H1 (cell line): ENCODE data around the gene CDK9. TPM values are rescaled to one million over a fixed set of nuclear protein-coding genes. Genes with fewer than 3 reads are reported as not detected.

Experiments
- CTCF ChIA-PET: fragments of 300-600 bp; sonication (Branson Sonifier 250); formaldehyde crosslinking; loops from one replicate; lab custom pipeline; 2021; ENCODE audit not compliant: partially characterized antibody; lab: Charles Lee
- POLR2A ChIA-PET: fragments of 300-600 bp; sonication (Branson Sonifier 250); formaldehyde crosslinking; loops from one replicate; lab custom pipeline; 2021; ENCODE audit warnings: inconsistent platforms; ENCODE audit not compliant: partially characterized antibody; lab: Charles Lee
- DNase-seq, 2 experiments: peaks; one replicate each; pipeline versions ENCODE4 v3.0.0 to v3.0.0-alpha.2; 2010 to 2022; ENCODE audit warnings: low spot score in 2 of 2, low read depth in 1 of 2, mixed read lengths in 1 of 2
- FAIRE-seq: peaks from 2 replicates; lab custom pipeline; 2011; peaks lifted over from hg19 to GRCh38; lab: Jason Lieb, UNC
- H2AFZ ChIP-seq: 2 replicates; pipeline ENCODE4 v1.8.1; 2012; ENCODE audit warnings: low read length, inconsistent platforms
- H2AK5ac ChIP-seq: 2 replicates; pipeline ENCODE4 v1.6.1; 2013; ENCODE audit warnings: low read depth, low read length
- H2BK120ac ChIP-seq: replicated peaks from 2 replicates; pipeline ENCODE3; 2013; ENCODE audit warnings: low read depth, low read length, inconsistent platforms
- H2BK12ac ChIP-seq: 2 replicates; pipeline ENCODE4 v1.6.1; 2013; ENCODE audit warnings: low read depth, low read length
- H2BK15ac ChIP-seq: 2 replicates; pipeline ENCODE4 v1.6.1; 2013; ENCODE audit warnings: low read length
- H2BK20ac ChIP-seq: 2 replicates; pipeline ENCODE4 v1.6.1; 2013; ENCODE audit warnings: low read length
- H2BK5ac ChIP-seq: 2 replicates; pipeline ENCODE4 v1.6.1; 2013; ENCODE audit warnings: low read depth, low read length
- H3K14ac ChIP-seq: 2 replicates; pipeline ENCODE4 v1.6.1; 2013; ENCODE audit warnings: inconsistent platforms; ENCODE audit not compliant: insufficient read length
- H3K18ac ChIP-seq: 2 replicates; pipeline ENCODE4 v1.6.1; 2013; ENCODE audit warnings: low read length; ENCODE audit errors: extremely low read depth
- H3K23ac ChIP-seq: 2 replicates; pipeline ENCODE4 v1.6.1; 2013; ENCODE audit warnings: inconsistent platforms; ENCODE audit not compliant: insufficient read length
- H3K23me2 ChIP-seq: 2 replicates; pipeline ENCODE4 v1.6.1; 2013; ENCODE audit warnings: low read depth, low read length
- H3K27ac ChIP-seq: 2 replicates; pipeline ENCODE4 v1.6.1; 2011; ENCODE audit warnings: low read depth, low read length, inconsistent platforms
- H3K27me3 ChIP-seq, 4 experiments: replicated peaks in 1 of 4; 1 replicate in 1 of 4; 2 replicates in 3 of 4; pipeline versions ENCODE4 v1.6.1 to v1.8.1; 2011 to 2013; ENCODE audit warnings: low read length in 3 of 4, mild to moderate bottlenecking in 3 of 4, inconsistent platforms in 2 of 4, mixed read lengths in 2 of 4, moderate library complexity in 1 of 4; ENCODE audit not compliant: control insufficient read depth in 3 of 4, insufficient read depth in 3 of 4; ENCODE audit errors: extremely low read depth in 1 of 4
- H3K36me3 ChIP-seq, 4 experiments: 2 replicates each; pipeline versions ENCODE4 v1.6.1 to v1.8.1; 2011 to 2013; ENCODE audit warnings: mild to moderate bottlenecking in 4 of 4, low read length in 3 of 4, moderate library complexity in 2 of 4, control low read depth in 1 of 4, inconsistent platforms in 1 of 4; ENCODE audit not compliant: insufficient read depth in 4 of 4, control insufficient read depth in 2 of 4
- H3K4ac ChIP-seq: replicated peaks from 2 replicates; pipeline ENCODE3; 2013; ENCODE audit warnings: low read length, low read depth, mixed read lengths, inconsistent platforms; ENCODE audit not compliant: insufficient read length
- H3K4me1 ChIP-seq, 4 experiments: replicated peaks in 1 of 4; 1 replicate in 1 of 4; 2 replicates in 3 of 4; pipeline versions ENCODE4 v1.6.1 to v1.8.1; 2011 to 2013; ENCODE audit warnings: low read length in 3 of 4, inconsistent platforms in 2 of 4, mixed read lengths in 1 of 4; ENCODE audit not compliant: insufficient read depth in 4 of 4, control insufficient read depth in 3 of 4
- H3K4me2 ChIP-seq, 2 experiments: 2 replicates each; pipeline versions ENCODE4 v1.6.1 to v1.8.1; 2011 to 2013; ENCODE audit warnings: low read depth in 2 of 2, low read length in 2 of 2, control low read depth in 1 of 2, inconsistent platforms in 1 of 2, mild to moderate bottlenecking in 1 of 2; ENCODE audit not compliant: insufficient read depth in 1 of 2
- H3K4me3 ChIP-seq, 4 experiments: fragments of 200-600, 300-600 bp in 1 of 4; sonication (generic), shearing (Covaris generic), sonication (Bioruptor Twin) in 1 of 4; 2 replicates each; pipeline versions ENCODE4 v1.5.1 to v1.8.1; 2011 to 2016; ENCODE audit warnings: low read length in 4 of 4, low read depth in 3 of 4, control low read depth in 2 of 4, inconsistent platforms in 2 of 4, mild to moderate bottlenecking in 2 of 4, mixed read lengths in 1 of 4, moderate library complexity in 1 of 4; ENCODE audit not compliant: insufficient read depth in 2 of 4; ENCODE audit errors: extremely low read depth in 1 of 4
- H3K56ac ChIP-seq: replicated peaks from 2 replicates; pipeline ENCODE3; 2013; ENCODE audit warnings: low read depth, mild to moderate bottlenecking, mixed read lengths, low read length, inconsistent platforms; ENCODE audit not compliant: insufficient read length
- H3K79me1 ChIP-seq: 2 replicates; pipeline ENCODE4 v1.6.1; 2013; ENCODE audit warnings: low read depth, low read length, control low read depth
- H3K79me2 ChIP-seq, 2 experiments: 2 replicates each; pipeline versions ENCODE4 v1.6.1 to v1.8.1; 2012 to 2013; ENCODE audit warnings: low read length in 2 of 2, mild to moderate bottlenecking in 2 of 2, inconsistent platforms in 1 of 2; ENCODE audit not compliant: insufficient read depth in 2 of 2, control insufficient read depth in 1 of 2
- H3K9ac ChIP-seq, 4 experiments: replicated peaks in 1 of 4; 1 replicate in 1 of 4; 2 replicates in 3 of 4; pipeline versions ENCODE4 v1.6.1 to v1.8.1; 2011 to 2013; ENCODE audit warnings: low read depth in 3 of 4, low read length in 3 of 4, control low read depth in 2 of 4, mild to moderate bottlenecking in 2 of 4, moderate library complexity in 2 of 4, inconsistent platforms in 1 of 4; ENCODE audit errors: extremely low read depth in 1 of 4
- H3K9me3 ChIP-seq, 2 experiments: 2 replicates each; pipeline versions ENCODE4 v1.6.1 to v1.8.1; 2012 to 2013; ENCODE audit warnings: mild to moderate bottlenecking in 2 of 2, moderate library complexity in 2 of 2, control low read depth in 1 of 2, inconsistent platforms in 1 of 2, low read depth in 1 of 2, low read length in 1 of 2, mixed read lengths in 1 of 2; ENCODE audit not compliant: insufficient read depth in 2 of 2
- H4K20me1 ChIP-seq, 2 experiments: replicated peaks in 1 of 2; 2 replicates each; pipeline versions ENCODE3 to v1.8.1; 2011 to 2013; ENCODE audit warnings: inconsistent platforms in 2 of 2, low read length in 2 of 2, mild to moderate bottlenecking in 1 of 2; ENCODE audit not compliant: insufficient read depth in 2 of 2, control insufficient read depth in 1 of 2
- H4K5ac ChIP-seq: 2 replicates; pipeline ENCODE4 v1.6.1; 2013; ENCODE audit warnings: low read length, low read depth, mixed read lengths, inconsistent platforms; ENCODE audit not compliant: insufficient read length
- H4K8ac ChIP-seq: 2 replicates; pipeline ENCODE4 v1.8.0; 2013; ENCODE audit warnings: mild to moderate bottlenecking, moderate library complexity, low read length, inconsistent platforms; ENCODE audit not compliant: insufficient read depth; ENCODE audit errors: extremely low read depth
- H4K91ac ChIP-seq: replicated peaks from 2 replicates; pipeline ENCODE3; 2013; ENCODE audit warnings: low read length, mixed read lengths, inconsistent platforms; ENCODE audit not compliant: insufficient read length
- BACH1 ChIP-seq: IDR thresholded peaks from 2 replicates; pipeline ENCODE4 v1.6.1; 2012; ENCODE audit warnings: low read length, improper control_type of control experiment
- CHD2 ChIP-seq: IDR thresholded peaks from 2 replicates; pipeline ENCODE4 v1.6.1; 2012; ENCODE audit warnings: low read length, improper control_type of control experiment
- CTBP2 ChIP-seq: IDR thresholded peaks from 2 replicates; pipeline ENCODE4 v1.7.0; 2011; ENCODE audit warnings: borderline replicate concordance, mild to moderate bottlenecking, moderate library complexity, mixed read lengths, low read length; ENCODE audit not compliant: insufficient read depth, insufficient read length
- E2F6 ChIP-seq: IDR thresholded peaks from 2 replicates; pipeline ENCODE4 v1.6.1; 2012; ENCODE audit warnings: inconsistent platforms
- EP300 ChIP-seq, 2 experiments: IDR thresholded peaks; 1 replicate in 1 of 2; 2 replicates in 1 of 2; pipeline ENCODE4 v1.6.1; 2011 to 2012; ENCODE audit warnings: low read depth in 2 of 2, low read length in 2 of 2, mild to moderate bottlenecking in 2 of 2, borderline replicate concordance in 1 of 2, inconsistent platforms in 1 of 2, moderate library complexity in 1 of 2
- FOSL1 ChIP-seq: IDR thresholded peaks from 2 replicates; pipeline ENCODE4 v1.6.1; 2011; ENCODE audit warnings: mild to moderate bottlenecking, low read depth, low read length, moderate library complexity; ENCODE audit not compliant: insufficient read depth
- KDM4A ChIP-seq: IDR thresholded peaks from one replicate; pipeline ENCODE4 v1.7.1; 2012; ENCODE audit warnings: low read depth, mild to moderate bottlenecking, moderate library complexity, low read length, inconsistent platforms; ENCODE audit not compliant: severe bottlenecking
- MAX ChIP-seq: IDR thresholded peaks from 2 replicates; pipeline ENCODE4 v1.6.1; 2012; ENCODE audit warnings: inconsistent platforms
- NRF1 ChIP-seq: IDR thresholded peaks from 2 replicates; pipeline ENCODE4 v1.6.1; 2011; ENCODE audit warnings: mild to moderate bottlenecking, low read depth, low read length, improper control_type of control experiment
- SP1 ChIP-seq: IDR thresholded peaks from 2 replicates; pipeline ENCODE4 v1.6.1; 2011; ENCODE audit warnings: low read depth, low read length
- SP2 ChIP-seq: IDR thresholded peaks from 2 replicates; pipeline ENCODE4 v1.6.1; 2012; ENCODE audit warnings: mild to moderate bottlenecking, low read length, inconsistent platforms
- SRF ChIP-seq: IDR thresholded peaks from 2 replicates; pipeline ENCODE4 v1.6.1; 2011; ENCODE audit warnings: mild to moderate bottlenecking, low read depth, low read length, moderate library complexity
- TCF12 ChIP-seq: IDR thresholded peaks from 2 replicates; pipeline ENCODE4 v1.6.1; 2011; ENCODE audit warnings: low read depth, mild to moderate bottlenecking, low read length
- TEAD4 ChIP-seq: IDR thresholded peaks from 2 replicates; pipeline ENCODE4 v1.6.1; 2012; ENCODE audit warnings: low read depth, low read length, inconsistent platforms, mixed read lengths
- WGBS, 2 experiments: shearing (Covaris generic) in 1 of 2; methylation state at CpG; one replicate each; pipeline versions ENCODE4 v1.1.6 to v1.1.7; 2013 to 2015; ENCODE audit warnings: low lambda C conversion rate in 2 of 2, mixed read lengths in 2 of 2, inconsistent platforms in 1 of 2, low coverage in 1 of 2, missing lambda C conversion rate in 1 of 2; ENCODE audit not compliant: insufficient replicate concordance in 2 of 2, insufficient coverage in 1 of 2, insufficient read length in 1 of 2; ENCODE audit errors: extremely low coverage in 1 of 2, missing lambda C conversion rate in 1 of 2; 5-methylcytosine and 5-hydroxymethylcytosine counted together
- polyA plus RNA-seq, 7 experiments: library from polyadenylated mRNA; depleted of rRNA in 3 of 7; stranded (reverse) in 5 of 7; unstranded in 2 of 7; fragments of >200 nt in 5 of 7; fragments of 200-250 nt in 2 of 7; gene quantifications; 1 replicate in 5 of 7; 2 replicates in 1 of 7; 4 replicates in 1 of 7; pipeline versions ENCODE4 v1.2.1 to v1.2.3, GENCODE V29; 2011 to 2013; ENCODE audit warnings: missing spikeins in 2 of 7, mixed read lengths in 2 of 7
- total RNA-seq: library from RNA; stranded (reverse); fragmentation: NEBNext Ultra II Directional; extraction: Animal tissue kit (Norgen Biotek cat#: 25700); gene quantifications from 2 replicates; pipeline ENCODE4 v1.2.1, GENCODE V29; 2021

Gene CDK9
- total and polyA plus RNA-seq, 2 of the 8 experiments (the other 6 are each of a cell fraction or from before 2014, with no cell fraction given), result 69.1 to 87.5 TPM

GRCh38 chr9:127832248-127832647 is 46.4 kb downstream of the CDK9 start:
- no peaks in the 10 kb centered on the region for H3K79me2 ChIP-seq
- no peak overlapping the region for H3K14ac ChIP-seq
- no peaks in the 10 kb centered on the region for H4K20me1 ChIP-seq
- no peak overlapping the region for H2BK5ac ChIP-seq
- H3K18ac ChIP-seq, result no peak overlapping the region
- no peak overlapping the region for H2BK20ac ChIP-seq
- no peaks in the 10 kb centered on the region for H3K27me3 ChIP-seq
- H2AK5ac ChIP-seq, result no peak overlapping the region
- no peak overlapping the region for H3K23ac ChIP-seq
- H3K4me3 ChIP-seq, result no peak overlapping the region
- no peaks in the 10 kb centered on the region for H3K79me1 ChIP-seq
- WGBS, 2 experiments, result 90% methylated on average over 7 of the region's 7 CpGs; no CpG with 5 or more reads in 1 of the 2 experiments
- H3K27ac ChIP-seq, result no peak overlapping the region
- no peaks in the 10 kb centered on the region for H3K9me3 ChIP-seq
- H3K23me2 ChIP-seq, result peaks cover 3% of the 10 kb centered on the region; the same call in 1 of the 2 replicates
- H3K4me1 ChIP-seq, result peaks cover 0 to 8% (median 3%) of the 10 kb centered on the region in 4 experiments; a peak in 4 of 7 replicates
- H2BK120ac ChIP-seq, result no peak overlapping the region
- H3K36me3 ChIP-seq, result no peaks in the 10 kb centered on the region
- no peak overlapping the region for H3K4ac ChIP-seq
- H4K91ac ChIP-seq, result no peak overlapping the region
- CTCF ChIA-PET, result interaction anchor here (0.7 to 7.9 kb wide), 4 partner anchors 22 to 110 kb away, joined by 3 to 51 read pairs (median 4); partner anchors contain the start of gene ENG
- H2BK12ac ChIP-seq, result no peak overlapping the region
- H3K9ac ChIP-seq, result no peak overlapping the region
- TF ChIP-seq TEAD4, result no peak
- TF ChIP-seq FOSL1, result no peak
- no peak for TF ChIP-seq SP1
- no peak for TF ChIP-seq CTBP2
- TF ChIP-seq TCF12, result no peak
- TF ChIP-seq KDM4A, result no peak
- TF ChIP-seq SP2, result no peak
- TF ChIP-seq E2F6, result no peak
- no peak for TF ChIP-seq MAX
- TF ChIP-seq EP300 (IDR thresholded peaks at IDR 0.05; ENCODE audit: borderline replicate concordance in 1 of 2, low read depth in 2 of 2, low read length in 2 of 2), result no peak
- no peak for TF ChIP-seq NRF1
- no peak for TF ChIP-seq BACH1
- no peak for TF ChIP-seq CHD2
- no peak for TF ChIP-seq SRF
- no peak overlapping the region for H2BK15ac ChIP-seq
- no peak overlapping the region for H4K5ac ChIP-seq
- H3K4me2 ChIP-seq, result no peak overlapping the region
- POLR2A ChIA-PET, result interaction anchor here (1.2 kb wide), 1 partner anchor 13 kb away, joined by 5 read pairs; no protein-coding TSS in a partner anchor
- DNase-seq, result no peak
- H3K56ac ChIP-seq, result no peak overlapping the region
- FAIRE-seq, result no peak
- H2AFZ ChIP-seq, result 0 out of 2 replicates have a peak overlapping the region, but pooled peaks have one; percentile 29
- no peak overlapping the region for H4K8ac ChIP-seq
